HG03439 (cell line): ENCODE measurements around the gene TRIM71.
"Not testable (repeated sequence)": the region's sequence is repeated elsewhere in the genome, so short reads cannot be mapped to it uniquely, and the experiment has no call there.

Source experiments
- ATAC-seq: cut with Tn5 transposase; IDR thresholded peaks from one replicate; pipeline ENCODE4 v1.9.1; 2021; ENCODE audit warnings: mild to moderate bottlenecking, moderate library complexity; ENCODE audit not compliant: unreplicated experiment

TRIM71 gene

DNA sequence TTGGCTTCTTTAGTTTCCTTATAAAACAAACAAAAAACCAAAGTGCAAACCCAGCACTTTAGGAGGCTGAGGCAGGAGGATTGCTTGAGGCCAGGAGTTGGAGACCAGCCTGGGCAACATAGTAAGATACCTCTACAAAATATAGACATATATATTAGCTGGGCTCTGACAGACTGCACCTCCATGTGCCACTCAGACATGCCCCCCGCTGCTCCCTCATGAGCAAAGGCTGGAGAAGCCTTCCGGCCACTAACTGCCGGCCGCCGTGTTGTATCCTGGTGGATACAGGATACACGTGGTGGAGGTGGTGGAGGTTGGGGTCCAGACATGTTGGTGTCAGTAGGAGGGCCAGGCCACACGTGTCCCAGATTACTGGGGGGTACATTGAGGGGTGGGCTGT, 104.3 kb downstream of the TRIM71 start:
- ATAC-seq: no peak

GRCh38 chr3:32930161-32930560, 112.4 kb downstream of the TRIM71 start:
- ATAC-seq: no peak

DNA sequence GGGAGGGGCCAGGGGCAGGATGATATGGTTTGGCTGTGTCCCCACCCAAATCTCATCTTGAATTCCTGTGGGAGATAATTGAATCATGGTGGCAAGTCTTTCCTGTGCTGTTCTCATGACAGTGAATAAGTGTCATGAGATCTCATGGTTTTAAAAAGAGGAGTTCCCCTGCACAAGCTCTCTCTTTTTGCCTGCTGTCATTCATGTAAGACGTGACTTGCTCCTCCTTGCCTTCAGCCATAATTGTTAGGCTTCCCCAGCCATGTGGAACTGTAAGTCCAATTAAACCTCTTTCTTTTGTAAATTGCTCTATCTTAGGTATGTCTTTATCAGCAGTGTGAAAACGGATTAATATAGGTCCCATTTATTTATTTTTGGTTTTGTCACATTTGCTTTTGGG, 113.5 kb downstream of the TRIM71 start:
- not testable (repeated sequence) for ATAC-seq

DNA sequence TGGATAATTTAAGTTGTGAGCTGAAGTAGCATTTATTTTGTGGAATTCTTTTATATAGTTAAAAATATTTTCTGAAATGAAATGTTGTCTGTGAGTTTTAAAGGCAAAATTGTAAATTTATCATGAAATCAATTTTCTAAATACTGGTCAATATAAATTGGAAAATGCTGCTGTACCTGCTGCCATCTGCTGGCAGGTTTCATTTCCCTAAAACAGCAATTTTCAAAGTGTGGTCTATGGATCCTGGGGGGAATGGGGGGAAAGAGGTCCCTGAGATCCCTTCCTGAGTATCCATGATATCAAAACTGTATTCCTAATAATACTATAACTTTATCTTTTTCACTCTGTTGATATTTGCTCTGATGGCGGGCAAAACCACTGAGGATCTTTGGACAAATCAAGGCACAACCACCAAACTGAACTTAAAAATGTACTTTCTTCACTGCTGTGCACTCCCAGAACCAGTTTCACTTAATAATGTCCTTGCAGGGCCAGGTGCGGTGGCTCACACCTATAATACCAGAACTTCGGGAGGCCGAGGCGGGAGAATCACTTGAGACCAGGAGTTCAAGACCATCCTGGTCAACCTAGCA, 116.4 kb downstream of the TRIM71 start:
- no peak for ATAC-seq

GRCh38 chr3:32937331-32937730, 119.5 kb downstream of the TRIM71 start:
- no peak for ATAC-seq

DNA sequence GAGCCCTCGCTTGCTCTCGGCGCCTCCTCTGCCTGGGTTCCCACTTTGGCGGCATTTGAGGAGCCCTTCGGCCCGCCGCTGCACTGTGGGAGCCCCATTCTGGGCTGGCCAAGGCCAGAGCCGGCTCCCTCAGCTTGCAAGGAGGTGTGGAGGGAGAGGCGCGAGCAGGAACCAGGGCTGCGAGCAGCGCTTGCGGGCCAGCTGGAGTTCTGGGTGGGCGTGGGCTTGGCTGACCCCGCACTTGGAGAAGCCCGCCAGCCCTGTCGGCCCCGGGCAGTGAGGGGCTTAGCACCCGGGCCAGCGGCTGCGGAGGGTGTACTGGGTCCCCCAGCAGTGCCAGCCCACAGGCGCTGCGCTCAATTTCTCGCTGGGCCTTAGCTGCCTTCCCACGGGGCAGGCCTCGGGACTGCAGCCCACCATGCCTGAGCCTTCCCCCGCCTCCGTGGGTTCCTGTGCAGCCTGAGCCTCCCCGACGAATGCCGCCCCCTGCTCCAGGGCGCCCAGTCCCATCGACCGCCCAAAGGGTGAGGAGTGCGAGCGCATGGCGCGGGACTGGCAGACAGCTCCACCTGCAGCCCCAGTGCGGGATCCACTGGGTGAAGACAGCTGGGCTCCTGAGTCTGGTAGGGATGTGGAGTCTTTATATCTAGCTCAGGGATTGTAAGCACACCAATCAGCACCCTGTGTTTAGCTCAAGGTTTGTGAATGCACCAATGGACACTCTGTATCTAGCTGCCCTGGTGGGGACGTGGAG, 121.9 kb downstream of the TRIM71 start:
- ATAC-seq: not testable (repeated sequence)

GRCh38 chr3:32940726-32941125, 122.9 kb downstream of the TRIM71 start:
- no peak for ATAC-seq

DNA sequence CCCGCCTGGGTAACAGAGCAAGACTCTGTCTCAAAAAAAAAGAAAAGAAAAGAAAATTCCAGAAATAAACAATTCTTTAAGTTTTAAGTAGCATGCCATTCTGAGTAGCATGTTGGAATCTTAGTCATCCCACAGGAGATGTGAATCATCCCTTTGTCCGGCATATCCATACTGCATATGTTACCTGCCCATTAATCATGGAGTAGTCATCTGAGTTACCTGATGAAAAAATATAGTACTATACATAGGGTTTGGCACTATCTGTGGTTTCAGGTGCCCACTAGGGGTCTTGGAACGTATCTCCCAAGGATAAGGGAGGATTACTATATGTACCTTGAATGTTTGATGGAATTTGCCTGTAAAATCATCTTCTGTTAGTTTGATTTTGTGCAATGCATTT, 127.3 kb downstream of the TRIM71 start:
- ATAC-seq: no peak

DNA sequence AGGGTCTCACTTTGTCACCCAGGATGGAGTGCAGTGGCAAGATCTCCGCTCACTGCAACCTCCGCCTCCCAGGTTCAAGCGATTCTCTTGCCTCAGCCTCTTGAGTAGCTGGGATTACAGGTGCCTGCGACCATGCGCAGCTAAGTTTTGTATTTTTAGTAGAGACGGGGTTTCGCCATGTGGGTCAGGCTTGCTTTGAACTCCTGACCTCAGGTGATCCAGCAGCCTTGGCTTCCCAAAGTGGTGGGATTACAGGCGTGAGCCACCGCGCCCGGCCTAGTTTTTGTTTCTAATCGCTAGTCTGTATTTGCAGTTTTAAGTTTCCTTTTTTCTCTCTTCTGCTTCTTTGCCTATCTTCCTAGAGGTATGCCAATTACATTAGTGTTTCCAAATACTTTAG, 127.8 kb downstream of the TRIM71 start:
- not testable (repeated sequence) for ATAC-seq

GRCh38 chr3:32946973-32947788, 129.4 kb downstream of the TRIM71 start:
- ATAC-seq: peak; percentile 28
